Suprapubic skin (tissue), 4 donors: ENCODE data around the gene BLOC1S4. TPM values are rescaled to one million over a fixed set of nuclear protein-coding genes. Genes with fewer than 3 reads are reported as not detected.

Experiments
- DNase-seq, 2 donors: peaks; one replicate each; pipeline ENCODE4 v3.0.0-alpha.2; 2019; ENCODE audit warnings: low spot score in 2 of 2
- H3K27ac ChIP-seq: fragments of 200-600 bp; sonication (generic); one replicate; pipeline ENCODE4 v1.5.1; 2019
- H3K27me3 ChIP-seq: fragments of 200-600 bp; sonication (generic); one replicate; pipeline ENCODE4 v1.5.1; 2019
- H3K36me3 ChIP-seq: fragments of 200-600 bp; sonication (generic); one replicate; pipeline ENCODE4 v1.5.1; 2019
- H3K4me1 ChIP-seq: fragments of 200-600 bp; sonication (generic); one replicate; pipeline ENCODE4 v1.5.1; 2019
- H3K4me3 ChIP-seq: fragments of 200-600 bp; sonication (generic); one replicate; pipeline ENCODE4 v1.5.1; 2019; ENCODE audit warnings: mild to moderate bottlenecking
- H3K9me3 ChIP-seq: fragments of 200-600 bp; sonication (generic); one replicate; pipeline ENCODE4 v1.5.1; 2019
- CTCF ChIP-seq, 2 donors: fragments of 200-600 bp in 1 of 2; fragments of 450-650 bp in 1 of 2; sonication (generic) in 1 of 2; IDR thresholded peaks; one replicate each; pipeline ENCODE4 v1.5.1; 2016 to 2019; ENCODE audit warnings: antibody characterized with exemption in 2 of 2, mild to moderate bottlenecking in 1 of 2, moderate library complexity in 1 of 2
- EP300 ChIP-seq: sonication (generic); formaldehyde crosslinking; IDR thresholded peaks from one replicate; pipeline ENCODE4 v1.6.1; 2017; ENCODE audit warnings: antibody characterized with exemption
- POLR2A ChIP-seq, 2 donors: fragments of 450-650 bp; IDR thresholded peaks; one replicate each; pipeline ENCODE4 v1.6.1; 2017; ENCODE audit warnings: antibody characterized with exemption in 2 of 2, mild to moderate bottlenecking in 2 of 2, moderate library complexity in 2 of 2
- POLR2AphosphoS5 ChIP-seq, 3 donors: sonication (generic); formaldehyde crosslinking; IDR thresholded peaks; one replicate each; pipeline ENCODE4 v1.6.1; 2017; ENCODE audit warnings: antibody characterized with exemption in 3 of 3
- whole genome bisulfite sequencing: methylation state at CpG from one replicate; pipeline ENCODE4 v1.1.5; 2018; 5-methylcytosine and 5-hydroxymethylcytosine counted together
- total RNA-seq, 4 donors: library from RNA; depleted of rRNA; stranded (reverse); fragments of >200 nt; gene quantifications; one replicate each; pipeline ENCODE4 v1.1.0, GENCODE V29; 2016

BLOC1S4 gene
- total RNA-seq, 4 donors from 2014 or later: 5.1 to 20.2 (median 14.8) TPM

DNA sequence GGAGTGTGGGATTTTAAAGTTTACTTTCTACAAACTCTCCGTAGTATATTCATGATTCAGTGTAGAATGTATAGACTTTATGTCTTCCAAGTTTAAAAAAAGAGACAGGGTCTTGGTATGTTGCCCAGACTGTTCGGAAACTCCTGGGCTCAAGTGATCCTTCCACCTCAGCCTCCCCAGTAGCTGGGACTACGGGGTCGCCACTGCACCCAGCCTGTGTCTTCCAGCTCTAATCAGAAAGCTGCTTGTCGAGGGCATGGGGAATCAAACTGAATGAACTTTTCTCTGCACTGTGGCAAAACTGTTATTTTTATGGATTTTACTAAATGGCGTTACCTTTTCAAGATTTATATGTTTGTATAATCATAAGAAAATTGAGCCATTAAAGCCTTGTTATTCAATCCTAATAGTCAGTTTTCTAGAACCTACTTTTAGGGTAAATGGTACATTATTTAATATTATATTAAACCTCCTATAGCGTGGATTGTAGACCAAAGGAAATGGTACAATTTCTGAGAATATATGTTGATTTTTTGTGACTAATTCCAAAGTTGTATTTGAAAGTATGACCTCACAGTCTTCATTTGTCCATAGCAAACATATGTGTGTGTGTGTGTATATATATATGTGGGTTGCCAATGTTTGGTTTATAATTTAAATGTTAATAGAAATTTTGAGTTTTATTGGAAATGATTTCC is 1.1 kb downstream of the BLOC1S4 start:
- TF ChIP-seq CTCF (IDR thresholded peaks at IDR 0.05): no peak
- no peak for TF ChIP-seq EP300
- TF ChIP-seq POLR2A (IDR thresholded peaks at IDR 0.05): no peak
- TF ChIP-seq POLR2AphosphoS5 (IDR thresholded peaks at IDR 0.05): no peak
- WGBS: 24% methylated on average over 7 of the region's 7 CpGs
- Histone ChIP-seq H3K27ac (peak overlapping the region; percentile 87), H3K4me3 (peak overlapping the region; percentile 57), H3K9me3 (no peaks in the 10 kb centered on the region), H3K27me3 (no peaks in the 10 kb centered on the region), H3K4me1 (peaks cover 27% of the 10 kb centered on the region), H3K36me3 (no peaks in the 10 kb centered on the region)
- DNase-seq: no peak

DNA sequence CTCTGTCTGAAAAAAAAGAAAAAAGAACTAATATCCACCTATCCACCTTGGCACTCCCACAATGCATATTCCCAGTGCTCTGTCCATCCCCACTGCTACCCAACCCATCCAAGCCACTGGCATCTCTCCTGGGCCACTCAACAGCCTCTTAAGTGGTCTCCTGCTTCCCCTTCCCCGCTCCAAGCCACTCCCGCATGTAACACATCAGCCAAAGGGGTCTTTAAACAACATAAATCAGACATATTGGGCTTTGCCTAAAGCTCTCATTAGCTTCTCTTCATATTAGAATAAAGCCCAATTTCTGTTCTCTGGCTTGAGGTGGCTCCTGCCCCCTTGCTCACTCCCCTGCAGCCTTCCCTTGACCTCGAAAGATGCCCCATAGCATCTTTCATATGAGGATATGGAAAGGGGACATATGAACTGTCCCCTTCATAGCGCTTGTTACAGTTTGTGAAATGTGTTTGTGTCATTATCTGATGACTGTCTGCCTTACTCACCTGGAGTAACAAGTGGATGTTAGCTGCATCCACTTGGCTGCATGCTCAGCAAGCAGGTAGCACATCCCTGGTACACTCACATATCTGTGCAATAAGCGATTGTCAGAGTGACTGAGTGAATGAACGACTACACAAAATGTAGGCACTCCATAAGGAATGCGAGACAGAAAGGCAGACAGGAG is 3.1 kb downstream of the BLOC1S4 start:
- Histone ChIP-seq H3K27ac (no peak overlapping the region), H3K4me3 (no peak overlapping the region), H3K36me3 (no peaks in the 10 kb centered on the region), H3K9me3 (no peaks in the 10 kb centered on the region), H3K27me3 (no peaks in the 10 kb centered on the region), H3K4me1 (peaks cover 27% of the 10 kb centered on the region)
- TF ChIP-seq POLR2AphosphoS5 (IDR thresholded peaks at IDR 0.05): no peak
- no peak for TF ChIP-seq CTCF (IDR thresholded peaks at IDR 0.05)
- TF ChIP-seq POLR2A (IDR thresholded peaks at IDR 0.05): no peak
- TF ChIP-seq EP300: no peak
- no peak for DNase-seq
- 83% methylated on average over 7 of the region's 7 CpGs for WGBS

GRCh38 chr4:6719611-6720179 is 3.7 kb downstream of the BLOC1S4 start:
- Histone ChIP-seq H3K27me3 (no peaks in the 10 kb centered on the region), H3K36me3 (no peaks in the 10 kb centered on the region), H3K4me1 (peaks cover 31% of the 10 kb centered on the region), H3K9me3 (no peaks in the 10 kb centered on the region), H3K4me3 (no peak overlapping the region), H3K27ac (no peak overlapping the region)
- WGBS: 65% methylated on average over 8 of the region's 8 CpGs
- DNase-seq: no peak
- TF ChIP-seq POLR2AphosphoS5 (IDR thresholded peaks at IDR 0.05): no peak
- TF ChIP-seq POLR2A (IDR thresholded peaks at IDR 0.05): no peak
- no peak for TF ChIP-seq EP300
- TF ChIP-seq CTCF (IDR thresholded peaks at IDR 0.05): no peak

DNA sequence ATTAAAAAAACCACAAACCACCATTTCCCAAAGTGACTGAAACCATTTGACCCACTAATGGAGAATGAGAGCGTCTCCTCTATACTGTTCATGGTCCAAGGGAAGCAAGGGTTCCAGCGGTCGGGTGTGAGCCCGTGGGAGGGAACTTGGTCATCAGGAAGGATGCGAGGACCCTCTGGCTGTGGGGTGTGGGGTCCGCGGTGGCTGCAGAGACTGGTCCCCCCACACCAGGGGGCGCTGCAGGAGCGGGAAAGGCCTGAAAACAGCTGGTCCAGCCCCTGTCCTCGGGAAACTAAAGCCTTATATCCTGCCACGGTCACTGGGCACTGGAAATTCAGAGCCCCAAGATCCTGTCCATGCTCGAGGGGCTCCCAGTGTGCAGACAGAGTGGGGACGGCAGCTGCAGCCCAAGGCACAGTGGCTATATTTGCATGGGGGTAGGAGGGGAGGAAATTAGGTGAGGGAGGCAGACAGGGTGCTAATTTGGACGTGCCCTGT is 4.3 kb downstream of the BLOC1S4 start:
- TF ChIP-seq EP300: no peak
- peak; percentile 85 to 88 for TF ChIP-seq CTCF (IDR thresholded peaks at IDR 0.05)
- peak; percentile 93 for DNase-seq
- no peaks in the 10 kb centered on the region for H3K36me3 ChIP-seq
- H3K27ac ChIP-seq: no peak overlapping the region
- no peak overlapping the region for H3K4me3 ChIP-seq
- H3K4me1 ChIP-seq: peaks cover 35% of the 10 kb centered on the region
- WGBS: 8% methylated on average over 14 of the region's 14 CpGs
- H3K27me3 ChIP-seq: no peaks in the 10 kb centered on the region
- no peaks in the 10 kb centered on the region for H3K9me3 ChIP-seq

DNA sequence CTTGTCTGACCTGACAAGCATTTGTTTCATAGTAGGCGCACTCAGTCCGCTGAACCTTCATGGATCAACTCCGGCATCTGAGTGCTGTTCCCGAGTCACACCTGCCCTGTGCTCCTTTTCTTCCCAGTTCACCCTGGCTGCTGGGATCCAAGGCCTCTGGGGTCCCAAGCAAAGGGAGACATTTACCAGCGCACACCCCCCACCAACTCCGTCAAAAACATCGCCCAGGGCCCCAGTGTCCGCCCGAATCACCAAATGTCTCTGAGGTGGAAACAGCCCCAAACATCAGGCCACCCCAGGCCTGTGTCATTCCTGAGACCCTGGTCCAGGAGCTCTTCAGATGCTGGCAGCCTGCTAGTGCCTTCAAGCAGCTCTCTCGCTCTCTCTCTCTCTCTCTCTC is 5.1 kb downstream of the BLOC1S4 start:
- no peak for DNase-seq
- Histone ChIP-seq H3K36me3 (no peaks in the 10 kb centered on the region), H3K4me1 (peaks cover 30% of the 10 kb centered on the region), H3K27me3 (no peaks in the 10 kb centered on the region), H3K4me3 (no peak overlapping the region), H3K27ac (no peak overlapping the region), H3K9me3 (no peaks in the 10 kb centered on the region)
- TF ChIP-seq CTCF (IDR thresholded peaks at IDR 0.05): no peak
- no peak for TF ChIP-seq EP300
- TF ChIP-seq POLR2A (IDR thresholded peaks at IDR 0.05): no peak
- TF ChIP-seq POLR2AphosphoS5 (IDR thresholded peaks at IDR 0.05): no peak
- 98% methylated on average over 10 of the region's 10 CpGs for WGBS
